Vagina (tissue), 2 donors: ENCODE data around the gene GATAD2A.

ENCODE experiments used
- POLR2A ChIP-seq, 2 donors: fragments of 450-650 bp; IDR thresholded peaks; one replicate each; pipeline ENCODE4 v1.6.1; 2017; ENCODE audit warnings: antibody characterized with exemption in 2 of 2, mild to moderate bottlenecking in 2 of 2, moderate library complexity in 2 of 2
- POLR2AphosphoS5 ChIP-seq, 2 donors: sonication (generic); formaldehyde crosslinking; IDR thresholded peaks; one replicate each; pipeline ENCODE4 v1.9.0; 2017; ENCODE audit warnings: antibody characterized with exemption in 2 of 2, mild to moderate bottlenecking in 2 of 2, low read depth in 1 of 2; ENCODE audit not compliant: insufficient read depth in 1 of 2
- TF ChIP-seq, protein P1 (sequence below), 3 experiments: fragments of 450-650 bp in 2 of 3; fragments of 200-600 bp in 1 of 3; sonication (generic) in 1 of 3; IDR thresholded peaks; one replicate each; pipeline ENCODE4 v1.5.1; 2017 to 2019; ENCODE audit warnings: antibody characterized with exemption in 3 of 3, mild to moderate bottlenecking in 2 of 3, moderate library complexity in 2 of 3

DNA sequence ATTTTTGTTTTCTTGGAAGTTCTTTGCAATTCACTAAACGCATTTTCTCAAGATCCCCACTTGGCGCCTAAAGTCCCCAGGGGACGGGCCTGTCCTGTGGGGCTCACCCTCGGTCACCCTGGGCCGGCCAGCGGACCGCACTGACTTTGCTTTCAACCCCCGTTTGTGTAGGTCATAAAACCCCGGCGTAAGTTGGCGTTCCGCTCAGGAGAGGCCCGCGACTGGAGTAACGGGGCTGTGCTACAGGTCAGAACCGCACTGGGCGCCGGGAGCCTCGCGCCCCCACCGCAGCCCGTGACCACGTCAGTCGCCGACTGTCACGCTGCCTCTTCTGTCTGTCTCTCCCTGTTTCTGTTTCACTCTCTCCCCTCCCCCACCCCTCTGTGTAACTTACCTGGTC lies 96.3 kb downstream of the GATAD2A start:
- TF ChIP-seq, protein P1, sequence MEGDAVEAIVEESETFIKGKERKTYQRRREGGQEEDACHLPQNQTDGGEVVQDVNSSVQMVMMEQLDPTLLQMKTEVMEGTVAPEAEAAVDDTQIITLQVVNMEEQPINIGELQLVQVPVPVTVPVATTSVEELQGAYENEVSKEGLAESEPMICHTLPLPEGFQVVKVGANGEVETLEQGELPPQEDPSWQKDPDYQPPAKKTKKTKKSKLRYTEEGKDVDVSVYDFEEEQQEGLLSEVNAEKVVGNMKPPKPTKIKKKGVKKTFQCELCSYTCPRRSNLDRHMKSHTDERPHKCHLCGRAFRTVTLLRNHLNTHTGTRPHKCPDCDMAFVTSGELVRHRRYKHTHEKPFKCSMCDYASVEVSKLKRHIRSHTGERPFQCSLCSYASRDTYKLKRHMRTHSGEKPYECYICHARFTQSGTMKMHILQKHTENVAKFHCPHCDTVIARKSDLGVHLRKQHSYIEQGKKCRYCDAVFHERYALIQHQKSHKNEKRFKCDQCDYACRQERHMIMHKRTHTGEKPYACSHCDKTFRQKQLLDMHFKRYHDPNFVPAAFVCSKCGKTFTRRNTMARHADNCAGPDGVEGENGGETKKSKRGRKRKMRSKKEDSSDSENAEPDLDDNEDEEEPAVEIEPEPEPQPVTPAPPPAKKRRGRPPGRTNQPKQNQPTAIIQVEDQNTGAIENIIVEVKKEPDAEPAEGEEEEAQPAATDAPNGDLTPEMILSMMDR (IDR thresholded peaks at IDR 0.05) = no peak
- no peak for TF ChIP-seq POLR2A (IDR thresholded peaks at IDR 0.05)
- no peak for TF ChIP-seq POLR2AphosphoS5 (IDR thresholded peaks at IDR 0.05; ENCODE audit: insufficient read depth in 1 of 2, low read depth in 1 of 2)
